H1 (cell line): Measurements from ENCODE around the gene EIF2AK2. TPM values are rescaled to one million over a fixed set of nuclear protein-coding genes. Genes with fewer than 3 reads are reported as not detected.

Source experiments
- CTCF ChIA-PET: fragments of 300-600 bp; sonication (Branson Sonifier 250); formaldehyde crosslinking; loops from one replicate; lab custom pipeline; 2021; ENCODE audit not compliant: partially characterized antibody; lab: Charles Lee
- POLR2A ChIA-PET: fragments of 300-600 bp; sonication (Branson Sonifier 250); formaldehyde crosslinking; loops from one replicate; lab custom pipeline; 2021; ENCODE audit warnings: inconsistent platforms; ENCODE audit not compliant: partially characterized antibody; lab: Charles Lee
- DNase-seq, 2 experiments: peaks; one replicate each; pipeline versions ENCODE4 v3.0.0 to v3.0.0-alpha.2; 2010 to 2022; ENCODE audit warnings: low spot score in 2 of 2, low read depth in 1 of 2, mixed read lengths in 1 of 2
- FAIRE-seq: peaks from 2 replicates; lab custom pipeline; 2011; peaks lifted over from hg19 to GRCh38; lab: Jason Lieb, UNC
- H2AFZ ChIP-seq: 2 replicates; pipeline ENCODE4 v1.8.1; 2012; ENCODE audit warnings: low read length, inconsistent platforms
- H2AK5ac ChIP-seq: 2 replicates; pipeline ENCODE4 v1.6.1; 2013; ENCODE audit warnings: low read depth, low read length
- H2BK120ac ChIP-seq: replicated peaks from 2 replicates; pipeline ENCODE3; 2013; ENCODE audit warnings: low read depth, low read length, inconsistent platforms
- H2BK12ac ChIP-seq: 2 replicates; pipeline ENCODE4 v1.6.1; 2013; ENCODE audit warnings: low read depth, low read length
- H2BK15ac ChIP-seq: 2 replicates; pipeline ENCODE4 v1.6.1; 2013; ENCODE audit warnings: low read length
- H2BK20ac ChIP-seq: 2 replicates; pipeline ENCODE4 v1.6.1; 2013; ENCODE audit warnings: low read length
- H2BK5ac ChIP-seq: 2 replicates; pipeline ENCODE4 v1.6.1; 2013; ENCODE audit warnings: low read depth, low read length
- H3K14ac ChIP-seq: 2 replicates; pipeline ENCODE4 v1.6.1; 2013; ENCODE audit warnings: inconsistent platforms; ENCODE audit not compliant: insufficient read length
- H3K18ac ChIP-seq: 2 replicates; pipeline ENCODE4 v1.6.1; 2013; ENCODE audit warnings: low read length; ENCODE audit errors: extremely low read depth
- H3K23ac ChIP-seq: 2 replicates; pipeline ENCODE4 v1.6.1; 2013; ENCODE audit warnings: inconsistent platforms; ENCODE audit not compliant: insufficient read length
- H3K23me2 ChIP-seq: 2 replicates; pipeline ENCODE4 v1.6.1; 2013; ENCODE audit warnings: low read depth, low read length
- H3K27ac ChIP-seq: 2 replicates; pipeline ENCODE4 v1.6.1; 2011; ENCODE audit warnings: low read depth, low read length, inconsistent platforms
- H3K27me3 ChIP-seq, 4 experiments: replicated peaks in 1 of 4; 1 replicate in 1 of 4; 2 replicates in 3 of 4; pipeline versions ENCODE4 v1.6.1 to v1.8.1; 2011 to 2013; ENCODE audit warnings: low read length in 3 of 4, mild to moderate bottlenecking in 3 of 4, inconsistent platforms in 2 of 4, mixed read lengths in 2 of 4, moderate library complexity in 1 of 4; ENCODE audit not compliant: control insufficient read depth in 3 of 4, insufficient read depth in 3 of 4; ENCODE audit errors: extremely low read depth in 1 of 4
- H3K36me3 ChIP-seq, 4 experiments: 2 replicates each; pipeline versions ENCODE4 v1.6.1 to v1.8.1; 2011 to 2013; ENCODE audit warnings: mild to moderate bottlenecking in 4 of 4, low read length in 3 of 4, moderate library complexity in 2 of 4, control low read depth in 1 of 4, inconsistent platforms in 1 of 4; ENCODE audit not compliant: insufficient read depth in 4 of 4, control insufficient read depth in 2 of 4
- H3K4ac ChIP-seq: replicated peaks from 2 replicates; pipeline ENCODE3; 2013; ENCODE audit warnings: low read length, low read depth, mixed read lengths, inconsistent platforms; ENCODE audit not compliant: insufficient read length
- H3K4me1 ChIP-seq, 4 experiments: replicated peaks in 1 of 4; 1 replicate in 1 of 4; 2 replicates in 3 of 4; pipeline versions ENCODE4 v1.6.1 to v1.8.1; 2011 to 2013; ENCODE audit warnings: low read length in 3 of 4, inconsistent platforms in 2 of 4, mixed read lengths in 1 of 4; ENCODE audit not compliant: insufficient read depth in 4 of 4, control insufficient read depth in 3 of 4
- H3K4me2 ChIP-seq, 2 experiments: 2 replicates each; pipeline versions ENCODE4 v1.6.1 to v1.8.1; 2011 to 2013; ENCODE audit warnings: low read depth in 2 of 2, low read length in 2 of 2, control low read depth in 1 of 2, inconsistent platforms in 1 of 2, mild to moderate bottlenecking in 1 of 2; ENCODE audit not compliant: insufficient read depth in 1 of 2
- H3K4me3 ChIP-seq, 4 experiments: fragments of 200-600, 300-600 bp in 1 of 4; sonication (generic), shearing (Covaris generic), sonication (Bioruptor Twin) in 1 of 4; 2 replicates each; pipeline versions ENCODE4 v1.5.1 to v1.8.1; 2011 to 2016; ENCODE audit warnings: low read length in 4 of 4, low read depth in 3 of 4, control low read depth in 2 of 4, inconsistent platforms in 2 of 4, mild to moderate bottlenecking in 2 of 4, mixed read lengths in 1 of 4, moderate library complexity in 1 of 4; ENCODE audit not compliant: insufficient read depth in 2 of 4; ENCODE audit errors: extremely low read depth in 1 of 4
- H3K56ac ChIP-seq: replicated peaks from 2 replicates; pipeline ENCODE3; 2013; ENCODE audit warnings: low read depth, mild to moderate bottlenecking, mixed read lengths, low read length, inconsistent platforms; ENCODE audit not compliant: insufficient read length
- H3K79me1 ChIP-seq: 2 replicates; pipeline ENCODE4 v1.6.1; 2013; ENCODE audit warnings: low read depth, low read length, control low read depth
- H3K79me2 ChIP-seq, 2 experiments: 2 replicates each; pipeline versions ENCODE4 v1.6.1 to v1.8.1; 2012 to 2013; ENCODE audit warnings: low read length in 2 of 2, mild to moderate bottlenecking in 2 of 2, inconsistent platforms in 1 of 2; ENCODE audit not compliant: insufficient read depth in 2 of 2, control insufficient read depth in 1 of 2
- H3K9ac ChIP-seq, 4 experiments: replicated peaks in 1 of 4; 1 replicate in 1 of 4; 2 replicates in 3 of 4; pipeline versions ENCODE4 v1.6.1 to v1.8.1; 2011 to 2013; ENCODE audit warnings: low read depth in 3 of 4, low read length in 3 of 4, control low read depth in 2 of 4, mild to moderate bottlenecking in 2 of 4, moderate library complexity in 2 of 4, inconsistent platforms in 1 of 4; ENCODE audit errors: extremely low read depth in 1 of 4
- H3K9me3 ChIP-seq, 2 experiments: 2 replicates each; pipeline versions ENCODE4 v1.6.1 to v1.8.1; 2012 to 2013; ENCODE audit warnings: mild to moderate bottlenecking in 2 of 2, moderate library complexity in 2 of 2, control low read depth in 1 of 2, inconsistent platforms in 1 of 2, low read depth in 1 of 2, low read length in 1 of 2, mixed read lengths in 1 of 2; ENCODE audit not compliant: insufficient read depth in 2 of 2
- H4K20me1 ChIP-seq, 2 experiments: replicated peaks in 1 of 2; 2 replicates each; pipeline versions ENCODE3 to v1.8.1; 2011 to 2013; ENCODE audit warnings: inconsistent platforms in 2 of 2, low read length in 2 of 2, mild to moderate bottlenecking in 1 of 2; ENCODE audit not compliant: insufficient read depth in 2 of 2, control insufficient read depth in 1 of 2
- H4K5ac ChIP-seq: 2 replicates; pipeline ENCODE4 v1.6.1; 2013; ENCODE audit warnings: low read length, low read depth, mixed read lengths, inconsistent platforms; ENCODE audit not compliant: insufficient read length
- H4K8ac ChIP-seq: 2 replicates; pipeline ENCODE4 v1.8.0; 2013; ENCODE audit warnings: mild to moderate bottlenecking, moderate library complexity, low read length, inconsistent platforms; ENCODE audit not compliant: insufficient read depth; ENCODE audit errors: extremely low read depth
- H4K91ac ChIP-seq: replicated peaks from 2 replicates; pipeline ENCODE3; 2013; ENCODE audit warnings: low read length, mixed read lengths, inconsistent platforms; ENCODE audit not compliant: insufficient read length
- BCL11A ChIP-seq, 2 experiments: IDR thresholded peaks; one replicate each; pipeline ENCODE4 v1.6.1; 2011; ENCODE audit warnings: low read depth in 2 of 2, low read length in 2 of 2, mild to moderate bottlenecking in 2 of 2
- CHD2 ChIP-seq: IDR thresholded peaks from 2 replicates; pipeline ENCODE4 v1.6.1; 2012; ENCODE audit warnings: low read length, improper control_type of control experiment
- EZH2 ChIP-seq: fragments of 200-600 bp; sonication (generic); IDR thresholded peaks from 2 replicates; pipeline ENCODE4 v1.7.1; 2012; ENCODE audit warnings: low read depth, mild to moderate bottlenecking, moderate library complexity, low read length, inconsistent platforms; ENCODE audit not compliant: severe bottlenecking
- HDAC2 ChIP-seq, 2 experiments: fragments of 300-600 bp in 1 of 2; sonication (generic) in 1 of 2; IDR thresholded peaks; 2 replicates each; pipeline ENCODE4 v1.6.1; 2011 to 2012; ENCODE audit warnings: low read depth in 2 of 2, low read length in 2 of 2, mild to moderate bottlenecking in 2 of 2, moderate library complexity in 2 of 2, borderline replicate concordance in 1 of 2, inconsistent platforms in 1 of 2
- JUND ChIP-seq: IDR thresholded peaks from 2 replicates; pipeline ENCODE4 v1.6.1; 2011; ENCODE audit warnings: mild to moderate bottlenecking, improper control_type of control experiment, low read length
- MAFK ChIP-seq: IDR thresholded peaks from 2 replicates; pipeline ENCODE4 v1.6.1; 2012; ENCODE audit warnings: low read depth, mild to moderate bottlenecking, improper control_type of control experiment, low read length
- RNF2 ChIP-seq: fragments of 200-900, 300-1000 bp; sonication (generic); IDR thresholded peaks from 2 replicates; pipeline ENCODE4 v1.7.1; 2016; ENCODE audit warnings: borderline replicate concordance, low read depth, mild to moderate bottlenecking, antibody characterized with exemption, low read length; ENCODE audit not compliant: poor library complexity, severe bottlenecking; ENCODE audit errors: missing control alignments
- SP1 ChIP-seq: IDR thresholded peaks from 2 replicates; pipeline ENCODE4 v1.6.1; 2011; ENCODE audit warnings: low read depth, low read length
- SP4 ChIP-seq: IDR thresholded peaks from 2 replicates; pipeline ENCODE4 v1.6.1; 2012; ENCODE audit warnings: low read length, inconsistent platforms
- TAF7 ChIP-seq: optimal IDR thresholded peaks from 2 replicates; pipeline ENCODE3; 2011; ENCODE audit warnings: low read depth, mild to moderate bottlenecking, inconsistent platforms, low read length, moderate library complexity, borderline replicate concordance
- YY1 ChIP-seq: IDR thresholded peaks from 2 replicates; pipeline ENCODE4 v1.6.1; 2011; ENCODE audit warnings: low read depth, mild to moderate bottlenecking, low read length
- WGBS, 2 experiments: shearing (Covaris generic) in 1 of 2; methylation state at CpG; one replicate each; pipeline versions ENCODE4 v1.1.6 to v1.1.7; 2013 to 2015; ENCODE audit warnings: low lambda C conversion rate in 2 of 2, mixed read lengths in 2 of 2, inconsistent platforms in 1 of 2, low coverage in 1 of 2, missing lambda C conversion rate in 1 of 2; ENCODE audit not compliant: insufficient replicate concordance in 2 of 2, insufficient coverage in 1 of 2, insufficient read length in 1 of 2; ENCODE audit errors: extremely low coverage in 1 of 2, missing lambda C conversion rate in 1 of 2; 5-methylcytosine and 5-hydroxymethylcytosine counted together
- polyA plus RNA-seq, 7 experiments: library from polyadenylated mRNA; depleted of rRNA in 3 of 7; stranded (reverse) in 5 of 7; unstranded in 2 of 7; fragments of >200 nt in 5 of 7; fragments of 200-250 nt in 2 of 7; gene quantifications; 1 replicate in 5 of 7; 2 replicates in 1 of 7; 4 replicates in 1 of 7; pipeline versions ENCODE4 v1.2.1 to v1.2.3, GENCODE V29; 2011 to 2013; ENCODE audit warnings: missing spikeins in 2 of 7, mixed read lengths in 2 of 7
- total RNA-seq: library from RNA; stranded (reverse); fragmentation: NEBNext Ultra II Directional; extraction: Animal tissue kit (Norgen Biotek cat#: 25700); gene quantifications from 2 replicates; pipeline ENCODE4 v1.2.1, GENCODE V29; 2021

EIF2AK2 gene
- total and polyA plus RNA-seq, 2 of the 8 experiments (the other 6 are each of a cell fraction or from before 2014, with no cell fraction given): 13.1 to 46.9 TPM

DNA sequence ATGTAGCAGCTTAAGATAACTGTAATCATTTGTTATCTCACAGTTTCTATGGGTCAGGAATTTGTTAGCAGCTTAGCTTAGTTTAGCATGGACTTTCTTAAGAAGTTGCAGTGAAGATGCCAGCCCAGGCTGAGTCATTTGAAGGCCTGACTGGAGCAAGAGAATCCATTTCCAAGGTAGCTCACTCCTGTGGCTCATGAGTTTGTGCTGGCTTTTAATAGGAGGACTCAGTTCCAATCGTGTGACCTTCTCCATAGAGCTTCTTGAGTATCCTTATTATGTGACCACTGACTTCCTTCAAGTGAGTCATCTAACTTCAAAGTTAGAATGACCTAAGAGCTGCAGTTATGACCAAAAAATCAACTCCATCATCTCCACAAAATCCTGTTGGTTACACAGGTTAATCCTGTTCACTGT, 71.0 kb downstream of the EIF2AK2 start:
- H2AK5ac ChIP-seq: no peak overlapping the region
- H2BK15ac ChIP-seq: no peak overlapping the region
- peaks cover 0 to 4% (median 2%) of the 10 kb centered on the region in 4 experiments; a peak in 2 of 7 replicates for H3K4me1 ChIP-seq
- no peak overlapping the region for H3K23ac ChIP-seq
- no peaks in the 10 kb centered on the region for H3K79me2 ChIP-seq
- 83% methylated on average over 1 of the region's 1 CpG; no CpG with 5 or more reads in 1 of the 2 experiments for WGBS, 2 experiments
- no peak overlapping the region for H4K5ac ChIP-seq
- no peak overlapping the region for H2BK5ac ChIP-seq
- no peak overlapping the region for H2BK20ac ChIP-seq
- H3K14ac ChIP-seq: no peak overlapping the region
- H4K8ac ChIP-seq: no peak overlapping the region
- H3K27ac ChIP-seq: no peak overlapping the region
- peaks cover 8% of the 10 kb centered on the region for H3K23me2 ChIP-seq
- DNase-seq (no peak), FAIRE-seq (no peak)
- H2BK120ac ChIP-seq: no peak overlapping the region
- no peaks in the 10 kb centered on the region for H3K27me3 ChIP-seq
- H3K36me3 ChIP-seq: peaks cover 0 to 3% (median 0%) of the 10 kb centered on the region in 4 experiments; a peak in 1 of 8 replicates
- no peak overlapping the region; a peak in 1 of 4 replicates for H3K4me2 ChIP-seq
- POLR2A ChIA-PET: interaction anchor here (0.7 kb wide), 1 partner anchor 11 kb away, joined by 3 read pairs; no protein-coding TSS in a partner anchor
- H3K4me3 ChIP-seq: no peak overlapping the region
- H3K79me1 ChIP-seq: no peaks in the 10 kb centered on the region
- H3K4ac ChIP-seq: no peak overlapping the region
- H4K20me1 ChIP-seq: peaks cover 0 to 3% of the 10 kb centered on the region in 2 experiments
- H4K91ac ChIP-seq: no peak overlapping the region
- H3K18ac ChIP-seq: no peak overlapping the region
- H3K9ac ChIP-seq: no peak overlapping the region
- CTCF ChIA-PET: interaction anchor here (0.7 to 1.1 kb wide), 2 partner anchors 83 to 306 kb away, joined by 3 read pairs; no protein-coding TSS in a partner anchor
- no peak overlapping the region for H2BK12ac ChIP-seq
- no peak overlapping the region for H2AFZ ChIP-seq
- H3K9me3 ChIP-seq: no peaks in the 10 kb centered on the region
- no peak overlapping the region for H3K56ac ChIP-seq
- TF ChIP-seq CHD2 (no peak), TAF7 (no peak), MAFK (no peak), SP4 (no peak), JUND (no peak), HDAC2 (IDR thresholded peaks at IDR 0.05; ENCODE audit: borderline replicate concordance in 1 of 2, low read depth in 2 of 2, low read length in 2 of 2) (no peak), BCL11A (IDR thresholded peaks at IDR 0.05; ENCODE audit: low read depth in 2 of 2, low read length in 2 of 2) (no peak), RNF2 (no peak), SP1 (no peak), YY1 (no peak), EZH2 (no peak)
